ENCODE measurements around the gene ZNF396. TPM values are rescaled to one million over a fixed set of nuclear protein-coding genes. Genes with fewer than 3 reads are reported as not detected.

ZNF396 gene
- total and polyA plus RNA-seq, 8 donors, result 1.2 to 3.8 (median 2.4) TPM

DNA sequence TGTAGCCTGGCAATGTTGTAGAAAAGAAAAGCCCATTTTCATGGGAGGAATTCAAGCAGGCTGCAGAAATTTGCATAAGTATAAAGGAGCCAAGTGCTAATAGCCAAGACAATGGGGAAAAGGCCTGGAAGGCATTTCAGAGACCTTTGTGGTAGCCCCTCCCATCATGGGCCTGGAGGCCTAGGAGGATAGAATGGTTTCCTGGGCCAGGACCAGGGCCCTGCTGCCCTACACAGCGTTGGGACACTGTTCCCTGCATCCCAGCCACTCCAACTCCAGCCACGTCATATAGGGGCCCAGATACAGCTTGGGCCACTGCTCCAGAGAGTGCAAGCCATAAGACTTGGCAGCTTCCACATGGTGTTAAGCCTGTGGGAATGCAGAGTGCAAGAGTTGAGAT lies 24.9 kb downstream of the ZNF396 start:
- ATAC-seq (no peak), FAIRE-seq (no peak)

DNA sequence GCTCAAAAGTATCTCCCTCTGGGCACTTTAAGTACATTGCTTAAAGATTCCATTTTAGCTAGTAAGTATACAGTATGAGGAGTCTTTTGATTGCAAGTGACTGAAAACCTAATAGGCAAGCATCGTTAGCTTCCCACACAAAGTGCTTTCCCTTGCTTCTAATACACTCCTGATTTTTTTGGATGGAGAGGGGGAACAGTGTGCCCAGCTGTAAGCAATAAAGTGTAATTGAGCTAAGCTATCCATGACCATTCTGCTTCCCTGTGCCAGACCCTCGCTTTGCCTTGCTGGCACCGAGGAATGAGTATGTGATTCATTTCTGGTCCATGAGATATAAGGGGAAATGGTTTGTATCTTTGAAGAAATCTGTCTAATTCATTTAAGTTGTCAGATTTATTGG lies 29.1 kb downstream of the ZNF396 start:
- Histone ChIP-seq H3K36me3 (no peaks in the 10 kb centered on the region), H3K27ac (no peak overlapping the region), H3K27me3 (no peaks in the 10 kb centered on the region), H3K4me3 (no peak overlapping the region), H3K4me1 (peaks cover 0 to 13% (median 7%) of the 10 kb centered on the region in 3 donors), H3K9me3 (no peaks in the 10 kb centered on the region)
- no peak for ATAC-seq
- intact Hi-C loops (cut with DNase I), result no loop called here
- no peak for DNase-seq
- FAIRE-seq, result no peak
- TF ChIP-seq, protein P1, sequence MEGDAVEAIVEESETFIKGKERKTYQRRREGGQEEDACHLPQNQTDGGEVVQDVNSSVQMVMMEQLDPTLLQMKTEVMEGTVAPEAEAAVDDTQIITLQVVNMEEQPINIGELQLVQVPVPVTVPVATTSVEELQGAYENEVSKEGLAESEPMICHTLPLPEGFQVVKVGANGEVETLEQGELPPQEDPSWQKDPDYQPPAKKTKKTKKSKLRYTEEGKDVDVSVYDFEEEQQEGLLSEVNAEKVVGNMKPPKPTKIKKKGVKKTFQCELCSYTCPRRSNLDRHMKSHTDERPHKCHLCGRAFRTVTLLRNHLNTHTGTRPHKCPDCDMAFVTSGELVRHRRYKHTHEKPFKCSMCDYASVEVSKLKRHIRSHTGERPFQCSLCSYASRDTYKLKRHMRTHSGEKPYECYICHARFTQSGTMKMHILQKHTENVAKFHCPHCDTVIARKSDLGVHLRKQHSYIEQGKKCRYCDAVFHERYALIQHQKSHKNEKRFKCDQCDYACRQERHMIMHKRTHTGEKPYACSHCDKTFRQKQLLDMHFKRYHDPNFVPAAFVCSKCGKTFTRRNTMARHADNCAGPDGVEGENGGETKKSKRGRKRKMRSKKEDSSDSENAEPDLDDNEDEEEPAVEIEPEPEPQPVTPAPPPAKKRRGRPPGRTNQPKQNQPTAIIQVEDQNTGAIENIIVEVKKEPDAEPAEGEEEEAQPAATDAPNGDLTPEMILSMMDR (IDR thresholded peaks at IDR 0.05), result no peak
- WGBS, 2 donors, result 84 to 87% methylated on average over 3 of the region's 3 CpGs

More for the DNA sequence above, 24.9 kb downstream of the ZNF396 start:
- Histone ChIP-seq H3K27me3 (no peaks in the 10 kb centered on the region), H3K4me1 (no peaks in the 10 kb centered on the region), H3K27ac (no peak overlapping the region), H3K36me3 (no peaks in the 10 kb centered on the region), H3K9me3 (no peaks in the 10 kb centered on the region), H3K4me3 (no peak overlapping the region)
- no peak for DNase-seq
- TF ChIP-seq, protein P1 (IDR thresholded peaks at IDR 0.05), result no peak
- intact Hi-C loops (cut with DNase I), result loop anchor here (5.0 to 10.0 kb wide), 3 partner anchors 117 to 125 kb away; no protein-coding TSS in a partner anchor
- 82 to 86% methylated on average over 2 of the region's 2 CpGs for WGBS, 2 donors

DNA sequence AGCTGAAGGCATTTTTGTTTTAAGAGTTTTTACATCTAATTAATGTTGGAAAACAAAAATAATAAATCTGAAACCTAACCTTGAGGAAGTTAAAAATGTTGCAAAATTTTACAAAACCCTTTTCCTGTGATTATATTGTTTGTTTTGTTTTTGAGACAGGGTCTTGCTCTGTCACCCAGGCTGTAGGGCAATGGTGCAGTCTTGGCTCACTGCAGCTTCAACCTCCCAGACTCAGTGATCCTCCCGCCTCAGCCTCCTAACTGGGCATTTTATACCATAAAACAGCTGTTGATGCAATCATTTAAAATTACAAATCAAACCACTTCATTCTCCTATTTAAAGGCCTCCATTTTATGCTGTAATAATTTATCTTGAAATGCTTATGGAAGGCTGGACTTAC lies 31.2 kb downstream of the ZNF396 start:
- Histone ChIP-seq H3K4me1 (peaks cover 0 to 28% (median 21%) of the 10 kb centered on the region in 3 donors), H3K27ac (peak overlapping the region; percentile 95 to 99 (median 98)), H3K4me3 (peak overlapping the region in 1 of 4 donors; percentile 89), H3K36me3 (no peaks in the 10 kb centered on the region), H3K27me3 (no peaks in the 10 kb centered on the region), H3K9me3 (no peaks in the 10 kb centered on the region)
- intact Hi-C loops (cut with DNase I), result no loop called here
- ATAC-seq (no peak), DNase-seq (no peak), FAIRE-seq (no peak)
- 82 to 87% methylated on average over 1 of the region's 1 CpG for WGBS, 2 donors
- TF ChIP-seq, protein P1 (IDR thresholded peaks at IDR 0.05), result no peak

DNA sequence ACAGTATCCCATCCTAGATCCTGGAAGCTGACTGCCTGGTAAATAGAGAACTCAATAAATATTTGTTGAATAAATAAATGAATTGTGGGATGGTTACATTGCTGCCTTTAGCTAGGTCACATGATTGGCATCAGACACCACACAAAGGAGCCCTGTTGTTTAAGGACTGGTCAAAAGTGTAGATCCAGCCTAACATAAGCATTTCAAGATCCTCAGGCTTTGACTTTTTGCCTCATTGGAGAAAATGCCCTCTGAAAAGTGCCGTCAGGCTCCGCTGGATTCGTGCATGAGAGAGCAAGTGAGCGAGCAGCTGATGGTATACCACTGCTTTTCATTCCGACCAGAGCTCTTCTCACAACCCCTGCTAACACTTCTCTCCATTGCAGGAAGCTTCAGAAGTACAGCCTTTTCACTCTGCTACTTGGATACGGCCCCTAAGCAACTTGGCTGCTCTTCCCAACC lies 31.6 kb downstream of the ZNF396 start:
- DNase-seq (peak in 4 of 6 donors; percentile 21 to 39 (median 28)), FAIRE-seq (no peak), ATAC-seq (peak; percentile 24 to 42 (median 30))
- intact Hi-C loops (cut with DNase I), result no loop called here
- Histone ChIP-seq H3K4me1 (peaks cover 0 to 28% (median 21%) of the 10 kb centered on the region in 3 donors), H3K27ac (peak overlapping the region; percentile 95 to 99 (median 98)), H3K9me3 (no peaks in the 10 kb centered on the region), H3K4me3 (peak overlapping the region in 2 of 4 donors; percentile 89 to 92), H3K27me3 (no peaks in the 10 kb centered on the region), H3K36me3 (no peaks in the 10 kb centered on the region)
- WGBS, 2 donors, result 5 to 9% methylated on average over 6 of the region's 6 CpGs
- TF ChIP-seq, protein P1 (IDR thresholded peaks at IDR 0.05), result no peak

DNA sequence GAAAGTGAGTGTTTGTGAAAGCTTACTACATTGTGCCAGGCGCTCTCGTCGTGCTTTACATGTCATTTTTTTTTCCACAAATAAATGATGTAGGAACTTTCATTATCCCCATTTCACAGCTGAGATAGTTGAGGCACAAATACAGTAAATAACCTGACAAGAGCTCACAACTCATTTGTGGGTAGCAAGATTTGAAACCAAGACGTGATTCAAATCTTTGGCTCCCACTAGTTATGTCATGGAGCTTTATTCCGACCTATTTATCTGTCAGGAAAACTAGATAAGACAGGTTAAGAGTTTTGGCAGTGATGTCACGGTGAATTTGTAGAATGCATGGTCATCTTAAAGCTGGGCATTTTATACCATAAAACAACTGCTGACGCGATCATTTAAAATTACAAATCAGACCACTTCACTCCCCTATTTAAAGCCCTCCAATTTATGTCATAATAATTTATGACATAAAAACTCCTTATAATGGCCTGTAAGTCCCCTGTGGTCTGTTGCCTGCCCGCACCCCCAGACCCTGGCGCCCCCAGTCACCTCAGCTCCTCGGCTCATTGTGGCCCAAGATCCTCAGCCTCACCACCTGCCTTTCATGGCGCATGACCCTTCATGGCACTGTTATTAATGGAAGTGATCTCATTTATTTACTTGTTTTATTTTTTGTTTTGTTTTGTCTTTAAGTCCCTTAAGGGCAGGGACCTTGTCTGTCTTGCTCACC lies 32.2 kb downstream of the ZNF396 start:
- intact Hi-C loops (cut with DNase I), result no loop called here
- H3K4me3 ChIP-seq, result peak overlapping the region; percentile 54 to 92 (median 89)
- ATAC-seq (peak; percentile 6 to 17 (median 16)), FAIRE-seq (no peak), DNase-seq (peak in 5 of 6 donors; percentile 26 to 53 (median 34))
- H3K4me1 ChIP-seq, result peaks cover 0 to 28% (median 21%) of the 10 kb centered on the region in 3 donors
- H3K27ac ChIP-seq, result peak overlapping the region; percentile 95 to 99 (median 98)
- H3K27me3 ChIP-seq, result no peaks in the 10 kb centered on the region
- TF ChIP-seq, protein P1 (IDR thresholded peaks at IDR 0.05), result no peak
- no peaks in the 10 kb centered on the region for H3K9me3 ChIP-seq
- peaks cover 0 to 6% (median under 1%) of the 10 kb centered on the region in 3 donors for H3K36me3 ChIP-seq
- WGBS, 2 donors, result 33% methylated on average over 12 of the region's 12 CpGs
